C4-2B (cell line): ENCODE data around the gene EEF1A2.

Experiments used
- H3K27ac ChIP-seq: fragments of 450-650 bp; 2 replicates; pipeline ENCODE4 v1.5.1; 2017
- ZFX ChIP-seq: fragments of 450-650 bp; IDR thresholded peaks from 2 replicates; pipeline ENCODE4 v1.6.1; 2017
- TF ChIP-seq, protein P1 (sequence below): fragments of 450-650 bp; conservative IDR thresholded peaks from 2 replicates; pipeline ENCODE4 v1.5.1; 2017; ENCODE audit warnings: mild to moderate bottlenecking

Gene EEF1A2

DNA sequence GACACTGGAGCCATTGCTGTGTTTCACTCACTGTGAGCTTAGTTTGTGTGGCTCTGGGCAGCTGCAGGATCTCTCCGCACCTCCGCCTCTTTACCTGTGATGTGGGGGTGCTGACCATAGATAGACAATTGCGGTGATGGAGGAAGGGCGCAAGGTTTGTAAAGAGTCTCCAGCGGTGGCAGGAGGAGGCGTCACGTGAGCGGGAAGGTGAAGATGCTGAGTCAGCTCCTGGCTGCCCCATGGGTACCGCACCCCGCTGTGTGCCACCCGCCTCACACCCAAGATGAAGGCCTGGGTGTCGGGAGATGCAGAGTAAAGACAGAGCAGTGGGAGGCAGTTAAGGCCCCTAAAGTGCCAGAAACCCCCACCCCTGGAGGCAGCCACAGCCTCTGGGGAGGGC, 17.4 kb downstream of the EEF1A2 start:
- H3K27ac ChIP-seq = no peak overlapping the region
- TF ChIP-seq, protein P1, sequence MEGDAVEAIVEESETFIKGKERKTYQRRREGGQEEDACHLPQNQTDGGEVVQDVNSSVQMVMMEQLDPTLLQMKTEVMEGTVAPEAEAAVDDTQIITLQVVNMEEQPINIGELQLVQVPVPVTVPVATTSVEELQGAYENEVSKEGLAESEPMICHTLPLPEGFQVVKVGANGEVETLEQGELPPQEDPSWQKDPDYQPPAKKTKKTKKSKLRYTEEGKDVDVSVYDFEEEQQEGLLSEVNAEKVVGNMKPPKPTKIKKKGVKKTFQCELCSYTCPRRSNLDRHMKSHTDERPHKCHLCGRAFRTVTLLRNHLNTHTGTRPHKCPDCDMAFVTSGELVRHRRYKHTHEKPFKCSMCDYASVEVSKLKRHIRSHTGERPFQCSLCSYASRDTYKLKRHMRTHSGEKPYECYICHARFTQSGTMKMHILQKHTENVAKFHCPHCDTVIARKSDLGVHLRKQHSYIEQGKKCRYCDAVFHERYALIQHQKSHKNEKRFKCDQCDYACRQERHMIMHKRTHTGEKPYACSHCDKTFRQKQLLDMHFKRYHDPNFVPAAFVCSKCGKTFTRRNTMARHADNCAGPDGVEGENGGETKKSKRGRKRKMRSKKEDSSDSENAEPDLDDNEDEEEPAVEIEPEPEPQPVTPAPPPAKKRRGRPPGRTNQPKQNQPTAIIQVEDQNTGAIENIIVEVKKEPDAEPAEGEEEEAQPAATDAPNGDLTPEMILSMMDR = no peak
- TF ChIP-seq ZFX = no peak

DNA sequence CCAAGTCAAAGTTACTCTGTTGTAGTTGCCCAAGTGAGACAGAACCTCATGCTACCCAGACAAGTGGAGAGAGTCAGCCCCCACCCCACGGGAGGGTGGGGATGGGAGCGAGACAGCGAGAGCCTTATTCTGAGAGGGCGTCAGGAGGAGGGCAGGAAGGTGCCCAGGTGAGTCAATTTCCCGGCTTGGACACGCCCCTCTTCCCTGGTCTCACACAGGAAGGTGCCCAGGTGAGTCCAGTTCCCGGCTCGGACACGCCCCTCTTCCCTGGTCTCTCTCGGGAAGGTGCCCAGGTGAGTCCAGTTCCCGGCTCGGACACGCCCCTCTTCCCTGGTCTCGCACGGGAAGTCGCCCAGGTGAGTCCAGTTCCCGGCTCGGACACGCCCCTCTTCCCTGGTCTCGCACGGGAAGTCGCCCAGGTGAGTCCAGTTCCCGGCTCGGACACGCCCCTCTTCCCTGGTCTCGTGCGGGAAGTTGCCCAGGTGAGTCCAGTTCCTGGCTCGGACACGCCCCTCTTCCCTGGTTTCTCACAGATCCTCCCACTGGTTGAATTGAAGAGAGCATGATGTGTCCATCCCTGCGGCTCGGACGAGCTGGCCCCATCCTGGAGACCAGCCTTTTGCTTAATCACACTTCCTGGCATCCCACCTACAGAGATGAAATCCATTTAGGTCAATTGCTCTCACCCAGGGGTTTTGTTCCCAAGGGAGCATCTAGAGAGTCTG, 19.0 kb downstream of the EEF1A2 start:
- peak overlapping the region; percentile 4; the same call in 1 of the 2 replicates for H3K27ac ChIP-seq

DNA sequence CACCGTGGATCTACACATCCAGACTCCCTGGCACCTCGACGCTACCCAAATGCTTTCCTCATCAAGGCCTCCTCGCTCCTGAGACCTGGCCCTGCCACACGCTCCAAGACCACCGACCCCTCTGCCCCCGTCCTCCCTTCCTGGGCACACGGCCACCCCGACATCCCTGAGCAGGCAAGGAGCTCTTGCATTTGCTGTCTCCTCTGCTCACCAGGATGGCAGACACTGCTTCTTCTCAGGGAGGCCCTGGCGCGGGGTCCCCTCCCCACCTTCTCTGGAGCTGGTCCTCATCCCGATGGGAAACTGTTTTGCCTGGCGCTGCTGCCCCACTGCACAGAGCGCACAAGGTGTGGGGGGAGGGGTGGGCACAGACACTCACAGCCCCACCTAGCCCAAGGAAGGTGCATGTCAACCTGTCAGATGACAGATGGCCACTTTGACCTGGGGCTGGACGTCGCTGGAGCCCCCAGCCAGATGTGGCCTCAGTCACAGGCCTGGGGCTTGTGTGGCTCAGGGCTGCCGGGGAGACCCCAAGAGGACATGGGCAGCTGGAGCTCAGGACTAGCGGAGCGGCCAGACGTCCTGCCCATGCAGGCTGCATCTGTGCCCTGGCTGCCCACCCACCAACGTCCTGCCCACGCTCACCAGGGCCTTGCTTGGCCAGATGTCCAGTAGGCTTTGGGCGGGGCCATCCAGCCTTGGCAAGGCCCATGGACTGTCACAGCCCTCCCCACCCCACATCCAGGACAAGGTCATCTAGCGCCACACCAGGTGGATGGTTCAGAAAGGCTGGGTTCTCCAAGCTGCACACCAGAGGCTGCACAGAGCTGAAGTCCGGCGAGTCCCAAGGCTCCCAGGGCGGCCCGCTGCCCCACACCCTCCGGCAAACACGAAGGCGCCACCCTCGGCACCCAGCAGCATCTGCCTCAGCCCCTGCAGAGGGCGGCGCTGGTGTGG, 20.3 kb downstream of the EEF1A2 start:
- H3K27ac ChIP-seq = peak overlapping the region; percentile 4; the same call in 1 of the 2 replicates
- no peak for TF ChIP-seq ZFX
- TF ChIP-seq, protein P1 = no peak

DNA sequence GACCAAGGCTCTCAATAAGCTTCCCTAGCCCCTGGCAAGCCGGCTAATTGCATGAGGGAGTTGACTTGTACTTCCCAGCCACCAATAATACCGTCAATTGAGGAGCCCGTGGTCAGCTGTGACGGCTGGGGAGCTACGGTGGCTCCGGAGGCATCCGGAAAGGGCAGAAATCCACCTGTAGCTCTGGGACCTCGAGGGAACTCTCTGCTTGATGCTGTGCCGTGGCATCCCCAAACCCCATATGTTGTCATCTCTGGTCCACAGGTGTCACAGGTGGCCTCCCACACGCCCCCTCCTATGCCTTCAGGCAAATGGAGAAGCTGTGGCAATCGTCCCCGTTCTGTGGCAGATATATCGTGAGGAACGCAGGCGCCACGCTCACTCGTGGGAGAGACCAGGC, 20.9 kb downstream of the EEF1A2 start:
- TF ChIP-seq ZFX = no peak
- TF ChIP-seq, protein P1 = no peak
- no peak overlapping the region for H3K27ac ChIP-seq

DNA sequence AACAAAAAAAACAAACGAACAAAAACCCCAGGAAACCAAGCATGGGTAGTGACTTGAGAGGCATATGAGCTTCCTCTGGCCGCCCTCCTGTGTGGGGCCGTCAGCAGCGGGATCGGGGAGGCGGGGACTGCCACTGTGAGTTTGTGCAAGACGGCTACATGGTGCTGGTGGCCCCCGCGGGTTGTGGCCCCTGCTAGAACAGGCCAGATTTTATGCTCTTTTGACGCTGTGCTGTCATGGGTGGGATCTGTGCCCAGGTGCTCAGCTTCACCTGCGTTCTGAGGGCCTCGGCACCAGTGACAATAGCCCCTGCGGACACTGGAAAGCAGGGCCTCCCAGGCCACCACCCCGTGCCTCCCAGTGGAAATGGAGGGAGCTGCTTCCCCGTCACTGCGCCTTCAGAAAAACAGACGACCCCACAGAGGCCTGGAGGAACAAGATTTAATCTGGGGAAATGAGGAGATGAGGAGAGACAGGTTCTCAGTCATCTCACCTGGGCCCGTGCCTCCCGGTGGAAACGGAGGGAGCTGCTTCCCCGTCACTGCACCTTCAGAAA, 21.7 kb downstream of the EEF1A2 start:
- no peak for TF ChIP-seq ZFX
- TF ChIP-seq, protein P1 = no peak
- H3K27ac ChIP-seq = no peak overlapping the region

DNA sequence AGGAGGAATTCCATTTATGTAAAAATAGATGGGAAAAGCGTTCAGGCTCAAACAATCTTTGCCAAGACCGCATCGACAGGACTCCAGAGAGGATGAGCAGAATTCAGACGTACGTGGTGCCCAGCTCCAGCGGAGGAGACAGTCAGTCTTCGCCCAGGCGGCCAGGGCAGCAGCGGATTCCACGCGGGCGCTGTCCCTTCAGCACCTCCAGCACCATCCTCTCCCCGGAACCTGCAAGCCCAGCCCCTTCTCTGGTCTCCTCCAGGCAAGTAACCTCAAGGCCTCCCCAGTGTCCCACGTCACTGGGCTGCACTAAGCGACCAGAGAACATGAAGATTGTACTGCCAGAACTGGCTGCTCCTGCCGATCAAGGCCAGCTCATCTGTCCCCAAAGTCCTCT, 23.7 kb downstream of the EEF1A2 start:
- TF ChIP-seq, protein P1 = no peak
- no peak for TF ChIP-seq ZFX
- no peak overlapping the region for H3K27ac ChIP-seq

DNA sequence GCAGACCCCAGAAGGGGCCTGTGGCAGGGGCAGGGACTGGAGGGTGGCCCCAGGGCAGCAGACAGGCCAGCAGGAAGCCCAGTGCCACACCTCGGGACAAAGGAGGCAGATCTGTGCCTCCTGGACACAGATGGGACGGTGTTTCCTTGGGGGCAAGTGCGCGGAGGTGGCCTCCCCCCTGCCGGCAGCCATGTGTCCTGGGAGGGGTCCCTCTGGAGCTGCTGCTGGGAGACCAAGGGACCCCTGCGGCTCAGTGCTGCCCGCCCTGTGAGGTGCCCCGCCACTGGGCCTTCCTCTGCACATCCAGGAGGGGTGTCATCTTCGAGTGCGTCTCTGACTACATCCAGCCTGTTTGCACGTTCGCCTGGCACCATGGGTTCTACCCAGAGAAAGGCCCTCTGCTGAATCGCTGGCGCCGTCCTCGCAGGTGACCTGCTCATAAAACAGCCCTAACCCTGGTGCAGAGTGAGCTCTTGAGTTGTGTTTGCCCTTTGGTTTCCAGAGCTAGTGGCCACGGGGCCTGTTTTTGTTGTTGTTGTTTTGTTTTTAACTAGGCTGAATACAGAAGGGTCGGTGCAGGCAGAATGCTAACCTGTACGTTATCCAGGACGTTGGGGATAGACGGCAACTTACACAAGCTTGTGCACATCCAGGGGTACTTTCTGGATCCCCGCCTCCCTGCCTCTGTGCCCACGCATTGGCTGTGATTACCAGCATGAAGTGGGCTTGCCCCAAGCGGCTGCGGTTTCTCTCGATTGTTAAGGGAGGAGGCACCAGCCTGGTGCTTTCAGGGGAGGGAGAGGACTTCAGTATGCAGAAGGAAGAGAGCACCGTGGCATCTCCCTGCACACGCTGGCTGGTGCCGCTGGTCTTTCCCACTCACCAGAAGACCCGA, 25.1 kb downstream of the EEF1A2 start:
- TF ChIP-seq, protein P1 = no peak
- no peak for TF ChIP-seq ZFX
- H3K27ac ChIP-seq = no peak overlapping the region
